VCaP (cell line): Measurements from ENCODE around the gene CDKL2.

Experiments used
- H3K27ac ChIP-seq: fragments of 450-650 bp; 2 replicates; pipeline ENCODE4 v1.5.1; 2017
- CTCF ChIP-seq: fragments of 450-650 bp; conservative IDR thresholded peaks from 2 replicates; pipeline ENCODE4 v1.5.1; 2017; ENCODE audit warnings: mild to moderate bottlenecking, moderate library complexity

CDKL2 gene

GRCh38 chr4:75659512-75660031 lies 29.2 kb upstream of the CDKL2 start:
- no peak overlapping the region; the same call in 1 of the 2 replicates for H3K27ac ChIP-seq
- no peak for TF ChIP-seq CTCF

- no peak overlapping the region for H3K27ac ChIP-seq
Measured at GRCh38 chr4:75658876-75659275, 28.5 kb upstream of the CDKL2 start.

GRCh38 chr4:75655562-75655961 lies 25.2 kb upstream of the CDKL2 start:
- H3K27ac ChIP-seq = no peak overlapping the region
- TF ChIP-seq CTCF = no peak

More at GRCh38 chr4:75658876-75659275, 28.5 kb upstream of the CDKL2 start:
- TF ChIP-seq CTCF = no peak

GRCh38 chr4:75654905-75655304 lies 24.6 kb upstream of the CDKL2 start:
- no peak overlapping the region for H3K27ac ChIP-seq
- no peak for TF ChIP-seq CTCF

- no peak overlapping the region for H3K27ac ChIP-seq
- peak; percentile 75 for TF ChIP-seq CTCF
Measured at GRCh38 chr4:75653845-75654503, 23.6 kb upstream of the CDKL2 start.

GRCh38 chr4:75644095-75644494 lies 13.8 kb upstream of the CDKL2 start:
- no peak for TF ChIP-seq CTCF
- peak overlapping the region; percentile 26; the same call in 1 of the 2 replicates for H3K27ac ChIP-seq

GRCh38 chr4:75643651-75644050 lies 13.3 kb upstream of the CDKL2 start:
- H3K27ac ChIP-seq = peak overlapping the region; percentile 26; the same call in 1 of the 2 replicates
- TF ChIP-seq CTCF = no peak
